Gastroesophageal sphincter (tissue), 4 donors: ENCODE results near the gene TMEM43. TPM values are rescaled to one million over a fixed set of nuclear protein-coding genes. Genes with fewer than 3 reads are reported as not detected.

Source experiments
- ATAC-seq: fragments of 150-250 bp; one replicate; pipeline ENCODE4 v1.9.1; 2016; ENCODE audit warnings: mild to moderate bottlenecking, moderate library complexity
- H3K27ac ChIP-seq, 4 donors: fragments of 200-600 bp; sonication (generic) in 3 of 4; 1 replicate in 3 of 4; 2 replicates in 1 of 4; pipeline ENCODE4 v1.5.1; 2016 to 2019
- H3K27me3 ChIP-seq: fragments of 200-600 bp; sonication (generic); one replicate; pipeline ENCODE4 v1.5.1; 2019
- H3K36me3 ChIP-seq, 2 donors: fragments of 200-600 bp; sonication (generic); one replicate each; pipeline ENCODE4 v1.5.1; 2019; ENCODE audit warnings: control low read depth in 1 of 2
- H3K4me1 ChIP-seq, 3 donors: fragments of 200-600 bp; sonication (generic); 1 replicate in 2 of 3; 2 replicates in 1 of 3; pipeline ENCODE4 v1.5.1; 2016 to 2019; ENCODE audit warnings: control low read depth in 2 of 3
- H3K4me3 ChIP-seq, 2 donors: fragments of 200-600 bp; sonication (generic); one replicate each; pipeline ENCODE4 v1.5.1; 2019; ENCODE audit warnings: mild to moderate bottlenecking in 1 of 2, moderate library complexity in 1 of 2
- H3K9me3 ChIP-seq, 3 donors: fragments of 200-600 bp; sonication (generic); one replicate each; pipeline ENCODE4 v1.5.1; 2017 to 2019; ENCODE audit warnings: control low read depth in 2 of 3
- CTCF ChIP-seq, 4 experiments: fragments of 200-600 bp in 2 of 4; fragments of 450-650 bp in 2 of 4; sonication (generic) in 1 of 4; IDR thresholded peaks; one replicate each; pipeline ENCODE4 v1.5.1; 2017 to 2019; ENCODE audit warnings: antibody characterized with exemption in 4 of 4, mild to moderate bottlenecking in 2 of 4, moderate library complexity in 2 of 4
- EP300 ChIP-seq: sonication (generic); formaldehyde crosslinking; IDR thresholded peaks from one replicate; pipeline ENCODE4 v1.6.1; 2017; ENCODE audit warnings: antibody characterized with exemption, mild to moderate bottlenecking
- POLR2A ChIP-seq, 2 donors: fragments of 450-650 bp; IDR thresholded peaks; one replicate each; pipeline ENCODE4 v1.6.1; 2017; ENCODE audit warnings: antibody characterized with exemption in 2 of 2, mild to moderate bottlenecking in 2 of 2, moderate library complexity in 1 of 2
- POLR2AphosphoS5 ChIP-seq: sonication (generic); formaldehyde crosslinking; IDR thresholded peaks from one replicate; pipeline ENCODE4 v1.6.1; 2017; ENCODE audit warnings: antibody characterized with exemption
- WGBS, 2 donors: methylation state at CpG; one replicate each; pipeline ENCODE4 v1.1.5; 2018; ENCODE audit warnings: low coverage in 1 of 2; 5-methylcytosine and 5-hydroxymethylcytosine counted together
- total RNA-seq, 4 donors: library from RNA; depleted of rRNA; stranded (reverse); fragments of >200 nt; gene quantifications; one replicate each; pipeline ENCODE4 v1.1.0, GENCODE V29; 2016

TMEM43 gene
- total RNA-seq, 4 donors from 2014 or later: 115 to 227 (median 183) TPM

GRCh38 chr3:14188041-14188754 lies 63.3 kb downstream of the TMEM43 start:
- Histone ChIP-seq H3K9me3 (no peaks in the 10 kb centered on the region), H3K36me3 (peaks cover 5 to 57% of the 10 kb centered on the region in 2 donors), H3K4me3 (no peak overlapping the region), H3K27ac (no peak overlapping the region), H3K27me3 (no peaks in the 10 kb centered on the region), H3K4me1 (no peaks in the 10 kb centered on the region)
- TF ChIP-seq CTCF (IDR thresholded peaks at IDR 0.05): no peak
- no peak for TF ChIP-seq EP300
- no peak for TF ChIP-seq POLR2AphosphoS5
- TF ChIP-seq POLR2A (IDR thresholded peaks at IDR 0.05): no peak
- ATAC-seq: no peak
- WGBS, 2 donors: 51 to 67% methylated on average over 4 of the region's 4 CpGs

Other genes starting within 250 kb of the TMEM43 start
- gene WNT7A, start 245.0 kb upstream of the TMEM43 start, total RNA-seq: under 1 TPM in 2 of 4 donors, not detected in 2; 0.13 to 0.77 TPM
- 10 to 100 TPM; 14.5 to 32.9 (median 25.7) TPM for gene CHCHD4, start 182 bp upstream of the TMEM43 start, total RNA-seq
- gene XPC, start 53.5 kb downstream of the TMEM43 start, total RNA-seq: 10 to 100 TPM; 27.6 to 73.0 (median 34.4) TPM
- gene LSM3, start 53.8 kb downstream of the TMEM43 start, total RNA-seq: 10 to 100 TPM in 3 of 4 donors, 1 to 10 TPM in 1; 7.9 to 15.6 (median 12.7) TPM